ENCODE data around the gene NT5C1A. TPM values are rescaled to one million over a fixed set of nuclear protein-coding genes. Genes with fewer than 3 reads are reported as not detected.

The NT5C1A gene
- total and polyA plus RNA-seq, 8 donors, result 0.07 to 4.5 (median 1.2) TPM

GRCh38 chr1:39687243-39687642 lies 15.3 kb upstream of the NT5C1A start:
- H3K4me3 ChIP-seq, result no peak overlapping the region
- H3K36me3 ChIP-seq, result no peaks in the 10 kb centered on the region
- DNase-seq (no peak), ATAC-seq (no peak), FAIRE-seq (no peak)
- peaks cover 0 to 12% (median 0%) of the 10 kb centered on the region in 3 donors for H3K4me1 ChIP-seq
- no peak overlapping the region for H3K27ac ChIP-seq
- no peaks in the 10 kb centered on the region for H3K27me3 ChIP-seq
- TF ChIP-seq, protein P1, sequence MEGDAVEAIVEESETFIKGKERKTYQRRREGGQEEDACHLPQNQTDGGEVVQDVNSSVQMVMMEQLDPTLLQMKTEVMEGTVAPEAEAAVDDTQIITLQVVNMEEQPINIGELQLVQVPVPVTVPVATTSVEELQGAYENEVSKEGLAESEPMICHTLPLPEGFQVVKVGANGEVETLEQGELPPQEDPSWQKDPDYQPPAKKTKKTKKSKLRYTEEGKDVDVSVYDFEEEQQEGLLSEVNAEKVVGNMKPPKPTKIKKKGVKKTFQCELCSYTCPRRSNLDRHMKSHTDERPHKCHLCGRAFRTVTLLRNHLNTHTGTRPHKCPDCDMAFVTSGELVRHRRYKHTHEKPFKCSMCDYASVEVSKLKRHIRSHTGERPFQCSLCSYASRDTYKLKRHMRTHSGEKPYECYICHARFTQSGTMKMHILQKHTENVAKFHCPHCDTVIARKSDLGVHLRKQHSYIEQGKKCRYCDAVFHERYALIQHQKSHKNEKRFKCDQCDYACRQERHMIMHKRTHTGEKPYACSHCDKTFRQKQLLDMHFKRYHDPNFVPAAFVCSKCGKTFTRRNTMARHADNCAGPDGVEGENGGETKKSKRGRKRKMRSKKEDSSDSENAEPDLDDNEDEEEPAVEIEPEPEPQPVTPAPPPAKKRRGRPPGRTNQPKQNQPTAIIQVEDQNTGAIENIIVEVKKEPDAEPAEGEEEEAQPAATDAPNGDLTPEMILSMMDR (IDR thresholded peaks at IDR 0.05), result no peak
- H3K9me3 ChIP-seq, result no peaks in the 10 kb centered on the region
- intact Hi-C loops (cut with DNase I), result no loop called here
- 79 to 88% methylated on average over 2 of the region's 2 CpGs for WGBS, 2 donors

DNA sequence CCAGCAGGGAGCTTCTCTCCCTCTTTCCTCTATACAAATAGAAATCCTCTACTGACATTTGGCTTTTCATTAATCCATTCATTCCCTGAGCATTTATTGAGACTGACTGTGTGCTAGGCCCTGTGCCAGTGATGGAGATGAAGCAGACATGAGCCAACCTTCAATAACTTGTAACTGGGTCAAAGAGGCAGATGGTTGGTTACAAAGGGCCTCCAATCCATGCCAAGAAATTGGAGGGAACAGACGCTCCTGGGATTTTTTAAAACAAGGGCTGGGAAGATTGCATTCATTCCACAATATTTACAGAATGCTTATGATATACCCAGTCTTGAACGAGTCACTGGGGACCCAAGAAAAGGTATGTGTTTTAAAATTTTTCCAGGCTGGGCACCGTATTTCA lies 13.2 kb upstream of the NT5C1A start:
- no peaks in the 10 kb centered on the region for H3K27me3 ChIP-seq

DNA sequence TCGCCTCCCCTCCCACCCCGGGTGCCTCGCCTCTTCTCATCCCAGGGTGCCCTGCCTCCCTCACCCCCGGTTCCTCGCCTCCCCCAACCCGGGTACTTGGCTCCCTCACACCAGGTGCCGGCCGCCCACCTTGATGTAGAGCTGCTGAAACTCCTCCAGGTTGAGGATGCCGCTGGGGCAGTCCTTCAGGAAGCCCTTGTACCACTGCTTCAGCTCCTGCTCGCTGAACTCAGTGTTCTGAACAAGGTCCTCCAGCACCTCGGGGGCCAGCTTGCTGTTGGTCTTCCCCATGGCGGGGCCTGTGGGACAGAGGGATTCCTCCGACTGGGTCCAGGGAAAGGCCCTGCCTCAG lies 12.4 kb upstream of the NT5C1A start:
- WGBS, 2 donors, result 71 to 84% methylated on average over 12 to 13 of the region's 13 CpGs
- no peaks in the 10 kb centered on the region for H3K27me3 ChIP-seq
- H3K36me3 ChIP-seq, result no peaks in the 10 kb centered on the region
- H3K4me3 ChIP-seq, result no peak overlapping the region
- ATAC-seq (no peak), DNase-seq (no peak), FAIRE-seq (no peak)
- TF ChIP-seq, protein P1 (IDR thresholded peaks at IDR 0.05), result no peak
- no peaks in the 10 kb centered on the region for H3K4me1 ChIP-seq
- no peak overlapping the region for H3K27ac ChIP-seq
- intact Hi-C loops (cut with DNase I), result no loop called here
- H3K9me3 ChIP-seq, result no peaks in the 10 kb centered on the region

More for the DNA sequence above, 13.2 kb upstream of the NT5C1A start:
- Histone ChIP-seq H3K9me3 (no peaks in the 10 kb centered on the region), H3K4me3 (no peak overlapping the region), H3K27ac (no peak overlapping the region), H3K36me3 (no peaks in the 10 kb centered on the region), H3K4me1 (no peaks in the 10 kb centered on the region)
- intact Hi-C loops (cut with DNase I), result no loop called here
- no peak for ATAC-seq
- 89 to 91% methylated on average over 3 of the region's 3 CpGs for WGBS, 2 donors
- FAIRE-seq, result no peak
- TF ChIP-seq, protein P1 (IDR thresholded peaks at IDR 0.05), result no peak
- DNase-seq, result no peak

- H3K27ac ChIP-seq, result no peak overlapping the region
- 44 to 46% methylated on average over 42 to 61 of the region's 62 CpGs for WGBS, 2 donors
- H3K4me1 ChIP-seq, result no peaks in the 10 kb centered on the region
- intact Hi-C loops (cut with DNase I), result no loop called here
- FAIRE-seq, result no peak
- H3K36me3 ChIP-seq, result no peaks in the 10 kb centered on the region
- TF ChIP-seq, protein P1 (IDR thresholded peaks at IDR 0.05), result no peak
- H3K27me3 ChIP-seq, result no peaks in the 10 kb centered on the region
- no peak overlapping the region for H3K4me3 ChIP-seq
- no peak for DNase-seq
- no peak for ATAC-seq
- no peaks in the 10 kb centered on the region for H3K9me3 ChIP-seq
These were observed 11.8 kb upstream of the NT5C1A start for GRCh38 chr1:39683591-39684312.

- Histone ChIP-seq H3K36me3 (no peaks in the 10 kb centered on the region), H3K27ac (no peak overlapping the region), H3K9me3 (no peaks in the 10 kb centered on the region), H3K4me3 (no peak overlapping the region), H3K27me3 (no peaks in the 10 kb centered on the region), H3K4me1 (no peaks in the 10 kb centered on the region)
- DNase-seq (no peak), FAIRE-seq (no peak), ATAC-seq (no peak)
- intact Hi-C loops (cut with DNase I), result no loop called here
- WGBS, 2 donors, result 85 to 86% methylated on average over 1 of the region's 1 CpG
- TF ChIP-seq, protein P1 (IDR thresholded peaks at IDR 0.05), result no peak
These were observed 10.1 kb upstream of the NT5C1A start for GRCh38 chr1:39681999-39682398.
